T-helper 2 cell (primary cell): Measurements from ENCODE around the gene VAMP1.
A peak's percentile ranks its signal among the peaks of the same experiment; 100 is the strongest.
"Not testable (repeated sequence)": the region's sequence is repeated elsewhere in the genome, so short reads cannot be mapped to it uniquely, and the experiment has no call there.

ENCODE experiments used
- DNase-seq, 5 experiments: peaks; one replicate each; pipeline versions ENCODE4 v3.0.0 to v3.0.0-alpha.2; 2012 to 2022
- total RNA-seq, 2 donors: gene quantifications; one replicate each; lab custom pipeline; 2026; lab: John Stamatoyannopoulos, UW

Gene VAMP1
- 72.7 to 82.9 reads per million in 2 donors for total RNA-seq

- DNase-seq = peak; percentile 93 to 99 (median 97)
These were observed at the start of gene VAMP1 for GRCh38 chr12:6470375-6471163. VAMP1 (minus strand) TSS chr12:6470677; CDS start chr12:6470531, 146 bp downstream.

GRCh38 chr12:6520186-6520585, 49.7 kb upstream of the VAMP1 start:
- DNase-seq = peak in 1 of 5 experiments; percentile 56

GRCh38 chr12:6508087-6508486, 37.6 kb upstream of the VAMP1 start:
- no peak for DNase-seq

GRCh38 chr12:6507102-6507998, 36.9 kb upstream of the VAMP1 start:
- no peak for DNase-seq

GRCh38 chr12:6500466-6500865, 30.0 kb upstream of the VAMP1 start:
- no peak for DNase-seq

- DNase-seq = not testable (repeated sequence)
These were observed 26.8 kb upstream of the VAMP1 start for GRCh38 chr12:6497291-6497690.

GRCh38 chr12:6494968-6495367, 24.5 kb upstream of the VAMP1 start:
- DNase-seq = no peak

- DNase-seq = no peak
These were observed 23.8 kb upstream of the VAMP1 start for GRCh38 chr12:6494258-6494743.

GRCh38 chr12:6493497-6494257, 23.2 kb upstream of the VAMP1 start, which contains the start of gene NCAPD2:
NCAPD2 (plus strand) TSS chr12:6494102; CDS start chr12:6495099, 997 bp downstream.
- DNase-seq = peak; percentile 83 to 99 (median 93)

- DNase-seq = peak; percentile 93 to 98 (median 96)
These were observed 22.5 kb upstream of the VAMP1 start, which contains the start of gene MRPL51 for GRCh38 chr12:6492838-6493496. MRPL51 (minus strand) TSS chr12:6493262; CDS start chr12:6493136, 126 bp downstream.

- DNase-seq = not testable (repeated sequence)
These were observed 20.2 kb upstream of the VAMP1 start for GRCh38 chr12:6490673-6491072.

- no peak for DNase-seq
These were observed 19.0 kb upstream of the VAMP1 start for GRCh38 chr12:6489449-6489848.

- no peak for DNase-seq
These were observed 17.8 kb upstream of the VAMP1 start for GRCh38 chr12:6488240-6488639.

GRCh38 chr12:6478416-6478815, 7.9 kb upstream of the VAMP1 start:
- DNase-seq = no peak

GRCh38 chr12:6477601-6478377, 7.3 kb upstream of the VAMP1 start:
- DNase-seq = not testable (repeated sequence)

GRCh38 chr12:6476489-6476888, 6.0 kb upstream of the VAMP1 start:
- no peak for DNase-seq

GRCh38 chr12:6475233-6475975, 4.9 kb upstream of the VAMP1 start:
- not testable (repeated sequence) for DNase-seq

- DNase-seq = no peak
These were observed 2.0 kb upstream of the VAMP1 start for GRCh38 chr12:6472491-6472890.

GRCh38 chr12:6471989-6472360, 1.5 kb upstream of the VAMP1 start:
- peak in 1 of 5 experiments; percentile 57 for DNase-seq
